Measurements from ENCODE around the gene PTPN9.

PTPN9 gene

DNA sequence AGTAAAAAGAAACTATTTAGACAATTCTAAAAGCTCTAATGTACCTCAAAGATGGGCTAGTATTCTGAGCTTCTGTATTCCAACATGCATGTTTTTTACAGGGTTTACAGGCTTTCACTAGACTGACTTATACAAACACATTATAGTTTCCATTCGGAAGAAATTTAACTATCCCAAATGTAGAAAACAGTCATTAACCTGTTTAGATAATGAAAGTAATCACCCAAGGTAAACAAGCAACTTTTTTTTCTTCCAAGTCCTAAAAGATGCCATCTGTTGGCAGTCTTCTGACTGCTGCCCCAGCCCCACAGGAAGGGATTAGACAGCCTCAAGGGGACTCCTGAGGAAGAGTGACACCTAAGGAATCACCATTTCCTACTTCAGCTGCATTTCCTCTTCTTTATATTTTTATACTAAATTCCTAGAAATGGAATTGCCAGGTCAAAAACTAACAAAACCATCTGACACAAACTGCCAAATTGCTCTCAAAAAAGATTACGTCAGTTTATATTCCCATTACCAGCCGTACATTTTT, 153.1 kb downstream of the PTPN9 start:
- FAIRE-seq (no peak), DNase-seq (ENCODE audit: low spot score) (no peak)

GRCh38 chr15:75422554-75422953, 156.6 kb downstream of the PTPN9 start:
- DNase-seq (ENCODE audit: low spot score) (no peak), FAIRE-seq (no peak)

DNA sequence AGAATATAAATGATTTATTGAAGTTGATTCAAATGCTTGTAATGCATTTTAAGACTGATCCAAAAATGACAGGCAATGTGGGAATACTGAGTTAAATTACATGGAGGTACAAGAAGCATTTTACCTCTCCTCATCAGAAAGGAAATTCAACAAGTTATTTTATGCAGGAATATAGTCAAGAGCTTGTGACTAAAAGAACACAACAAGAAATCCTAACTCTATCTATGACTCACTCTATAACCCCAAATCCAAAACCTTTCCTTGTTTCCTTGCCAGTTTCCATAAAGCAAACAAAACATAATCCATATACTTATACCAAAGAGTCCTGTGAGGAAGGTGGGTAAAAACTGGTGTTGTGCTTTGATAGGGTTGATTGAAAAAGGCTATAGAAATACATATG, 158.4 kb downstream of the PTPN9 start:
- DNase-seq (ENCODE audit: low spot score) (no peak), FAIRE-seq (no peak)

- FAIRE-seq (no peak), DNase-seq (ENCODE audit: low spot score) (no peak)
Observed at GRCh38 chr15:75416584-75416983, 162.5 kb downstream of the PTPN9 start.

Measured in RCC 7860 (cell line).